Adipocyte (in vitro differentiated cells): ENCODE data around the gene DOCK11.
"Not testable (repeated sequence)": the region's sequence is repeated elsewhere in the genome, so short reads cannot be mapped to it uniquely, and the experiment has no call there.

Source experiments
- DNase-seq: peaks from one replicate; pipeline ENCODE4 v3.0.0-alpha.2; 2015; ENCODE audit warnings: low read depth
- H3K27me3 ChIP-seq: replicated peaks from 2 replicates; pipeline ENCODE4 v1.7.0; 2013; ENCODE audit warnings: mild to moderate bottlenecking, low read length, moderate library complexity; ENCODE audit not compliant: control insufficient read depth, insufficient read depth
- H3K36me3 ChIP-seq: 2 replicates; pipeline ENCODE4 v1.7.0; 2013; ENCODE audit warnings: low read length, mild to moderate bottlenecking, moderate library complexity; ENCODE audit not compliant: control insufficient read depth, insufficient read depth, severe bottlenecking
- H3K4me1 ChIP-seq: 2 replicates; pipeline ENCODE4 v1.7.0; 2013; ENCODE audit warnings: mild to moderate bottlenecking, low read length, moderate library complexity; ENCODE audit not compliant: control insufficient read depth, insufficient read depth
- H3K4me3 ChIP-seq: 2 replicates; pipeline ENCODE4 v1.7.0; 2013; ENCODE audit warnings: mild to moderate bottlenecking, low read length, moderate library complexity
- H3K9ac ChIP-seq: 2 replicates; pipeline ENCODE4 v1.7.0; 2013; ENCODE audit warnings: mild to moderate bottlenecking, low read length, moderate library complexity
- H3K9me3 ChIP-seq: 2 replicates; pipeline ENCODE4 v1.7.0; 2013; ENCODE audit warnings: mild to moderate bottlenecking, low read length, moderate library complexity; ENCODE audit not compliant: control insufficient read depth

DOCK11 gene

DNA sequence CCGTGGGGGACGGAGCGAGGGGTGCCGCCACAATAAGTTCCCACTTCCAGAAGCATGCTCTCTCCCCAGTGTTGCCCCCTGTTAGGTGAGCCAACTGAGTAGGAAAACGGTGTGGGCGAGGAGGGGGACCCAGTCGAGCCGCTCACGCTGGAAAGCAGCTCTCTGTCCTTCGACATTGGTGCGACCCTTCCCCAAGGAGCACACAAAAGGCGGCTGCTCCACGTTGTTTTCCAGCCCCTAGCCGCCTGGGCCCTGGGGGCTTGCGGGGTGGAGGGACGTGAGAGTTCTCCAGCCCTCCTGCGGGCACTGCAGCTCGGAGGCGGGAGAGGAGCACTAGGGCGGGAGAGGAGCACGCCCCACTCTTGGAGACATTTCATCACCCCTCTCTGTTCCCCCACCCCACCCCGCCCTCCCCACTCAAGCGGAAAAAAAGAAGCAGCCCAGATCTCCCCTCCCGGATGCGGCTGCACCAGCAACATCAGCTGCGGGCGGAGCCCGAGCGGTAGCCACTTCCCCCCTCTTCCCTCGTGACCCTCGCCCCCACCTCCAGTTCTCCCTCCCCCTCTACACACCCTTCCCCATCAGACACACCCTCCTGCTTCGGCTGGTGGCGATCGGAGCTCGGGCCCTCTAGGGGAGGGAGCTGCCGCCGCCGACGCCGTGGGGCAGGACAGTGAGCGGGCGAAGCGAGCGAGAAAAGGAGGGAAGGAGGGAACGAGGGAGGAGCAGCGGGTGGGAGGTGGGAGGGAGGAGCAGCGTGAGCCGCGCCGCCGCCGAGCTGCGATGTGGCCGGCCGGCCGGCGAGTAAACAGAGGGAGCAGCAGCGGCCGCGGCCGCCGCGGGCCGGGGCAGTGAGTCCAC, at the start of gene DOCK11:
Gene DOCK11, plus strand, starts transcription at position 755 of the 861 bp plus-strand sequence. CDS start 157 bp downstream, outside the sequence.
- peaks cover 10% of the 10 kb centered on the region for H3K9me3 ChIP-seq
- peak within 1 kb of the TSS; percentile 93 for H3K9ac ChIP-seq
- peak; percentile 83 for DNase-seq
- peak within 1 kb of the TSS; percentile 92 for H3K4me3 ChIP-seq
- peaks cover 3% of the 10 kb centered on the region for H3K27me3 ChIP-seq
- H3K4me1 ChIP-seq: peaks cover 3% of the 10 kb centered on the region
- no peaks in the 10 kb centered on the region for H3K36me3 ChIP-seq

DNA sequence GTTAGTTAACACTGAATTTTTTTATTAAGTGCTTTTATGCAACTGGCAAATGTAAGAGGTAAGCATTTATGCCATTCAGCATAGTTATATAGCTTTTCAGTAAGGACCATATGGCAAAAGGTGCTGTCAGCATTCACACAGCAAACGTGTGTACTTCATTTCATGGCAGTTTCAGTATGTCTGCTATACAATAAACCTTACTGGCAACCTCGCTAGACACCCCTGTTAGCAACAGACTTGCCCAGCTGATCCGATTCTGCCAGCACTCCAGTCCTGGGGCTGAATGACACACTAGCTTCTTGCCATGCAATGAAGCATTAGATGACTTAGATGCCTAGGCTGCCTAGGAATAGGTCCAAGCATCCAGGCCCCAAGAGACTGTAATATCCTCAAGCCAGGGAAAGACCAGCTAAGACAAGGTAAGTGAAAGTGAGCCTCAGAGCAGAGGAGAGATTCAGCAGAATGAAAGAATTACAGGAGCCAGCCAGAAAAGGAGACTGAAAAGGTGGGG, 47.3 kb upstream of the DOCK11 start:
- no peak overlapping the region for H3K9ac ChIP-seq

DNA sequence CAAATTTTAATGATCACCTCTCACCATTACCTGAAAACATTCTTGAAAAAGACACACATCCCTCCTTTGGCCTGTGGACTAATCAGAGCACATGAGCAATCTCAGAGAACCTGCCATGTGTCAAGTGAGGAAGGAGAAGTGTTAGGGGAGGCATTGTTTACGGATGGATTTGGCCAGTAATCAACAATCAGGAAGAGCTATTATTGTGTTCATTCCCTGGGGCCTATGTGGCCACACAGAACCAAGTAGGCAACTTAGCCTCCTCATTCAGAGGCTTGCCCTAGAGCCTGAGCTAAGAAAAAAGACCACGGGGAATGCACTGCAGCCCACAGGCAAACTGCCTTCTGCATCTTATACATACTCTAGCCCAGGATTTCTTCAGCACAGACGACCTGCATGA, 40.6 kb upstream of the DOCK11 start:
- Histone ChIP-seq H3K4me3 (no peak overlapping the region), H3K27me3 (no peaks in the 10 kb centered on the region), H3K36me3 (peaks cover 9% of the 10 kb centered on the region), H3K9me3 (no peaks in the 10 kb centered on the region), H3K9ac (no peak overlapping the region), H3K4me1 (no peaks in the 10 kb centered on the region)
- no peak for DNase-seq

More for the DNA sequence above, 47.3 kb upstream of the DOCK11 start:
- peak; percentile 52 for DNase-seq
- Histone ChIP-seq H3K9me3 (no peaks in the 10 kb centered on the region), H3K36me3 (peaks cover 22% of the 10 kb centered on the region), H3K27me3 (no peaks in the 10 kb centered on the region), H3K4me3 (no peak overlapping the region), H3K4me1 (no peaks in the 10 kb centered on the region)

DNA sequence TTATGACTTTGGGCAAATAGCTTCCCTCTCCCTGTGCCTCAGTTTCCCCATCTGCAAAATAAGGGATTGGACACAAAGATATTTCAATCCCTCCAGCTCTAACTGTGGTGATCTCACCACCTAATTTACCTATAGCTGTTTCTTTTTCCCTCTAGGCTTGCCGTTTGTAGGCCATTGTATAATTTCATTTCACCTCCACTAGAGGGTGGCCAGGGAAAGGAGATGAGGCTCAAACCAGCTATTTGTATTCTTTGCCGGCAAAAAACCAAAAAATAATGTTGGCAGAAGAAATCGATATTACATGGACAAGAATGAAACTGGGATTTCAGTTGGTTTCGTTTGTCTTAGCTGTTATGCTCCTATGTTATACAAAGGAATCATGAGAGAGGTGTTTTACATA, 36.1 kb upstream of the DOCK11 start:
- H3K4me3 ChIP-seq: no peak overlapping the region
- no peaks in the 10 kb centered on the region for H3K36me3 ChIP-seq
- H3K9ac ChIP-seq: peak overlapping the region; percentile 29
- peak; percentile 74 for DNase-seq
- peaks cover 7% of the 10 kb centered on the region for H3K4me1 ChIP-seq
- no peaks in the 10 kb centered on the region for H3K27me3 ChIP-seq
- H3K9me3 ChIP-seq: no peaks in the 10 kb centered on the region

DNA sequence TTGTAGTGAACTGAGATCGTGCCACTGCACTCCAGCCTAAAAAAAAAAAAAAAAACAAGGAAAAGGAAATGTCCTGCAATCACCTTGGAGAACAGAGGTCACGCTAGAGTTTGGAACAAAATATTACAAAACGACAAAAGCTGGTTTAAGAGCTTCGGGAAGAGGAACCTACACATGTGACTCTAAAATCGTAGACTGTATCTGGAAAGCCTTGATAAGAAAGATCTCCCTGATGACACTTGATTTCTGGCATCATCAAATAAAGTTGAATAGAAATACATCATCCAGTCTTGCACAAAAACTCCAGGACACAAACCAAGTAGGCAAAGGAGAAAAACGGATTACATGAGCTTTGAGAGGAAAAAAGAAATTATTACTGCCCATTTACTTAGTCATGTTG, 31.1 kb upstream of the DOCK11 start:
- no peaks in the 10 kb centered on the region for H3K36me3 ChIP-seq
- H3K4me3 ChIP-seq: no peak overlapping the region
- DNase-seq: no peak
- no peaks in the 10 kb centered on the region for H3K27me3 ChIP-seq
- peaks cover 13% of the 10 kb centered on the region for H3K4me1 ChIP-seq
- H3K9me3 ChIP-seq: no peaks in the 10 kb centered on the region
- peak overlapping the region; percentile 75 for H3K9ac ChIP-seq

DNA sequence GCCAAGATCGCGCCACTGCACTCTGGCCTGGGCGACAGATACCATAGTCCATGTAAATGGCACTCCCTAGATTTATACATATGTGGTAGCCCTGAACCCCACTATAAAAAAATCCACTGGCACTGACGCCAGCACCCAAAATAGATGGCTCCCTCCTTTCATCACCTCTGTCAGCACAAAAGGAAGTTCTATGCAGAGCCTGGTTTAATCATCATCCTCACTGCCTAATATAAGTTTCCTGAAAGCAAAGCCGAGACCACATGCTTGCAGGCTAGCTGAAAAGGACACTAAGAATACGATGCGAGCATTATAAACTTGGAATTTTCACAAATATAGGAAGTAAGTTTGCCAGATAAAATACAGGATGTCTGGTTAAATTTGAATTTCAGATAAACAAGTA, 27.5 kb upstream of the DOCK11 start:
- H3K9me3 ChIP-seq: peaks cover 7% of the 10 kb centered on the region
- DNase-seq: no peak
- no peak overlapping the region for H3K4me3 ChIP-seq
- H3K9ac ChIP-seq: no peak overlapping the region
- H3K4me1 ChIP-seq: peaks cover 13% of the 10 kb centered on the region
- H3K36me3 ChIP-seq: no peaks in the 10 kb centered on the region
- H3K27me3 ChIP-seq: no peaks in the 10 kb centered on the region

DNA sequence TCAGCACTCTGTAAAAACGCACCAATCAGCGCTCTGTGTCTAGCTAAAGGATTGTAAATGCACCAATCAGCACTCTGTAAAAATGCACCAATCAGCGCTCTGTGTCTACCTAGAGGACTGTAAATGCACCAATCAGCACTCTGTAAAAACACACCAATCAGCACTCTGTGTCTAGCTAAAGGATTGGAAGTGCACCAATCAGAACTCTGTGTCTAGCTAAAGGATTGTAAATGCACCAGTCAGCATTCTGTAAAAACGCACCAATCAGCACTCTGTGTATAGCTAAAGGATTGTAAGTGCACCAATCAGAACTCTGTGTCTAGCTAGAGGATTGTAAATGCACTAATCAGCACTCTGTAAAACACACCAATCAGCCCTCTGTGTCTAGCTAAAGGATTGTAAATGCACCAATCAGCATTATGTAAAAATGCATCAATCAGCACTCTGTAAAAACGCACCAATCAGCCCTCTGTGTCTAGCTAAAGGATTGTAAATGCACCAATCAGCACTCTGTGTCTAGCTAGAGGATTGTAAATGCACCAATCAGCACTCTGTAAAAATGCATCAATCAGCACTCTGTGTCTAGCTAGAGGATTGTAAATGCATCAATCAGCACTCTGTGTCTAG, 24.8 kb upstream of the DOCK11 start:
- H3K27me3 ChIP-seq, H3K4me3 ChIP-seq, DNase-seq, H3K36me3 ChIP-seq, H3K4me1 ChIP-seq, H3K9ac ChIP-seq, H3K9me3 ChIP-seq: not testable (repeated sequence)

DNA sequence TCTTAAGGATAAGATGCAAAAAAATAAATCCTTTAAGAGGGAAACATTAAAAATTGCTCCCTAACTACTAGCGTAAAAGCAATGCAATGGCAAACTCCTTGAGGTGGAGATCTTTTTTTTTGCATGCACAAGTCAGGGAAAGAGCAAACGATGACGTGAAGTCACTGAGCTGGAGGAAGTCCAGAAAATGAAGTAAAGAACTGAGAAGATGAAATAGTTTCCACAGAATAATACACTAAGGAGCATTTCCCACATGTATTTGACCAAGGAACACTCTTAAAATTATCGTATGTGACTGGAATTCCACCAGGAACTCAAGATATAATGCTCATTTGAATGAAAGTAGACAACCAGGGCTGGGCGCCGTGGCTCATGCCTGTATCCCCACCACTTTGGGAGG, 21.0 kb upstream of the DOCK11 start:
- H3K27me3 ChIP-seq: no peaks in the 10 kb centered on the region
- no peaks in the 10 kb centered on the region for H3K4me1 ChIP-seq
- no peaks in the 10 kb centered on the region for H3K36me3 ChIP-seq
- H3K9ac ChIP-seq: no peak overlapping the region
- peaks cover 7% of the 10 kb centered on the region for H3K9me3 ChIP-seq
- no peak for DNase-seq
- H3K4me3 ChIP-seq: no peak overlapping the region

DNA sequence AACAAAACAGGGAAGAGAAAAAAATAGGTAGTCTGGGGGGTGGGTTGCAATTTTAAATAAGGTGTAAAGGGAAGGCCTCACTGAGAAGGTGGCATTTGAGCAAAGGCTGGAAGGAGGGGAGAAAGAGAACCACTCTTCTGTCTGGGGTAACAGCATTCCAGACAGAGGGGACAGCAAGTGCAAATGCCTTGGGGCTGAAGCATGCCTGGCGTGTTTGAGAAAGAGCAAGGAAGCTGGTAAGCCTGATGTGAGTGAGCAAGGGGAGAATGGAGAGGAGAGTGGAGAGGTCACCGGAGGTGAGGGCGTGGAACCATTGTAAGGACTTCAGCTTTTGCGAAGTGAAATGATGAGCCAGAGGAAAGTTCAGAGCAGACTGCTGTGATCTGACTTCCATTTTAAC, 19.7 kb upstream of the DOCK11 start:
- no peak overlapping the region for H3K4me3 ChIP-seq
- H3K9me3 ChIP-seq: peaks cover under 1% of the 10 kb centered on the region
- no peaks in the 10 kb centered on the region for H3K4me1 ChIP-seq
- no peak for DNase-seq
- H3K36me3 ChIP-seq: no peaks in the 10 kb centered on the region
- no peaks in the 10 kb centered on the region for H3K27me3 ChIP-seq
- H3K9ac ChIP-seq: no peak overlapping the region

DNA sequence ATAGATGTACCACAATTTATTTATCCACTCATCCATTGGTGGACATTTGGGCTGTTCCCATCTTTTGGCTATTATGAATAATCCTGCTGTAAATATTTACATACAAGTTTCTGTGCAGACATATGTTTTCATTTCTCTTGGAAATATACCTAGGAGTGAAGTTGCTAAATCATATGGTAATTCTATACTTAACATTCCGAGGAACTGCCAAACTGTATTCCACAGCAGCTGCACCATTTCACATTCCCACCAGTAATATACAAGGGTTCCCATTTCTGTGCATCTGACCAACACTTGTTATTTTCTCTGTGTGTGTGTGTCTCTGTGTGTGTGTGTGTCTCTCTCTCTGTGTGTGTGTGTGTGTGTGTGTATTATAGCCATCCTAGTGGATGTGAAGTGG, 15.4 kb upstream of the DOCK11 start:
- peak; percentile 46 for DNase-seq
- H3K9ac ChIP-seq: no peak overlapping the region
- no peaks in the 10 kb centered on the region for H3K36me3 ChIP-seq
- H3K27me3 ChIP-seq: no peaks in the 10 kb centered on the region
- no peaks in the 10 kb centered on the region for H3K9me3 ChIP-seq
- no peak overlapping the region for H3K4me3 ChIP-seq
- no peaks in the 10 kb centered on the region for H3K4me1 ChIP-seq

DNA sequence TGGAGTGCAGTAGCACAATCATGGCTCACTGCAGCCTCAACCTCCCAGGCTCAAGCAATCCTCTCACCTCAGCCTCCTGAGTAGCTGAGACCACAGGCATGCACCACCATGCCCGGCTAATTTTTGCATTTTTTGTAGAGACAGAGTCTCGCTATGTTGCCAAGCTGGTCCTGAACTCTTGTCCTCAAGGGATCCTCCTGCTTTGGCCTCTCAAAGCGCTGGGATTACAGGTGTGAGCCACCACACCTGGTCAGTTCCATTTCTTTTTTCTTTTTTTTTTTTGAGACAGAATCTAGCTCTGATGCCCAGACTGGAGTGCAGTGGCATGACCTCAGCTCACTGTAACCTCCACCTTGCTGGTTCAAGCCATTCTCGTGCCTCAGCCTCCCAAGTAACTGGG, 13.2 kb upstream of the DOCK11 start:
- not testable (repeated sequence) for H3K4me1 ChIP-seq, DNase-seq, H3K4me3 ChIP-seq, H3K9me3 ChIP-seq, H3K27me3 ChIP-seq, H3K9ac ChIP-seq, H3K36me3 ChIP-seq
